IMR-90 (cell line): ENCODE measurements around the gene WIPI1. TPM values are rescaled to one million over a fixed set of nuclear protein-coding genes. Genes with fewer than 3 reads are reported as not detected.
A peak's percentile ranks its signal among the peaks of the same experiment; 100 is the strongest.

Experiments used
- ATAC-seq: fragments of 200-7000 bp; cut with Tn5 transposase; 2 replicates; pipeline ENCODE4 v1.9.1; 2020; ENCODE audit warnings: low read depth, mild to moderate bottlenecking, moderate library complexity
- BruUV-seq: library from RNA; stranded (reverse); fragments of 400-500 nt; replicated peaks from 2 replicates; lab custom pipeline; 2021; lab: Mats Ljungman, UMichigan
- CTCF ChIA-PET: fragments of 300-600 bp; formaldehyde crosslinking; extraction: SDS; loops from one replicate; lab custom pipeline; 2021; ENCODE audit warnings: antibody characterized with exemption; lab: Yijun Ruan, JAX
- POLR2A ChIA-PET: fragments of 300-600 bp; sonication (Branson Sonifier 250); formaldehyde crosslinking; loops from one replicate; lab custom pipeline; 2022; ENCODE audit warnings: antibody characterized with exemption; ENCODE audit not compliant: unreplicated experiment; lab: Charles Lee
- DNase-seq: peaks from one replicate; pipeline ENCODE4 v3.0.0; 2013
- H2AFZ ChIP-seq: replicated peaks from 2 replicates; pipeline ENCODE3; 2013; ENCODE audit warnings: low read length, mild to moderate bottlenecking; ENCODE audit not compliant: poor library complexity
- H2AK5ac ChIP-seq: 2 replicates; pipeline ENCODE4 v1.6.1; 2013; ENCODE audit warnings: low read depth, low read length, inconsistent platforms
- H2AK9ac ChIP-seq: replicated peaks from 2 replicates; pipeline ENCODE3; 2013; ENCODE audit warnings: mild to moderate bottlenecking, low read depth, low read length, moderate library complexity; ENCODE audit not compliant: poor library complexity
- H2BK120ac ChIP-seq: 2 replicates; pipeline ENCODE4 v1.6.1; 2013; ENCODE audit warnings: low read depth, low read length, inconsistent platforms
- H2BK15ac ChIP-seq: 3 replicates; pipeline ENCODE4 v1.6.1; 2013; ENCODE audit warnings: low read depth, low read length, inconsistent platforms
- H2BK20ac ChIP-seq: 2 replicates; pipeline ENCODE4 v1.6.1; 2013; ENCODE audit warnings: low read depth, mild to moderate bottlenecking, inconsistent platforms, low read length, moderate library complexity
- H2BK5ac ChIP-seq: 2 replicates; pipeline ENCODE4 v1.6.1; 2013; ENCODE audit warnings: mild to moderate bottlenecking, low read depth, low read length, inconsistent platforms; ENCODE audit not compliant: poor library complexity, severe bottlenecking
- H3K14ac ChIP-seq: replicated peaks from 2 replicates; pipeline ENCODE4 v1.6.1; 2013; ENCODE audit warnings: low read depth, low read length, inconsistent platforms
- H3K18ac ChIP-seq: 2 replicates; pipeline ENCODE4 v1.6.1; 2013; ENCODE audit warnings: low read depth, low read length, control low read depth
- H3K23ac ChIP-seq: 2 replicates; pipeline ENCODE4 v1.6.1; 2013; ENCODE audit warnings: low read depth, low read length, inconsistent platforms
- H3K27ac ChIP-seq: 2 replicates; pipeline ENCODE4 v1.5.1; 2013; ENCODE audit warnings: mild to moderate bottlenecking, control low read depth, low read length; ENCODE audit not compliant: insufficient read depth
- H3K27me3 ChIP-seq: 2 replicates; pipeline ENCODE4 v1.6.1; 2013; ENCODE audit warnings: low read length; ENCODE audit not compliant: control insufficient read depth, insufficient read depth
- H3K36me3 ChIP-seq: 2 replicates; pipeline ENCODE4 v1.6.1; 2013; ENCODE audit warnings: low read length, mixed read lengths; ENCODE audit not compliant: control insufficient read depth, insufficient read depth
- H3K4ac ChIP-seq: 2 replicates; pipeline ENCODE4 v1.6.1; 2013; ENCODE audit warnings: low read depth, low read length, inconsistent platforms
- H3K4me1 ChIP-seq: 2 replicates; pipeline ENCODE4 v1.6.1; 2013; ENCODE audit warnings: low read length, mixed read lengths; ENCODE audit not compliant: control insufficient read depth, insufficient read depth
- H3K4me2 ChIP-seq: 2 replicates; pipeline ENCODE4 v1.6.1; 2013; ENCODE audit warnings: low read depth, mild to moderate bottlenecking, control low read depth, low read length, moderate library complexity
- H3K4me3 ChIP-seq: 2 replicates; pipeline ENCODE4 v1.5.1; 2013; ENCODE audit warnings: low read depth, mild to moderate bottlenecking, control low read depth, low read length, moderate library complexity; ENCODE audit not compliant: insufficient read depth
- H3K56ac ChIP-seq: 2 replicates; pipeline ENCODE4 v1.6.1; 2013; ENCODE audit warnings: low read length, inconsistent platforms; ENCODE audit not compliant: insufficient read depth; ENCODE audit errors: extremely low read depth
- H3K79me1 ChIP-seq, 2 experiments: 2 replicates each; pipeline ENCODE4 v1.6.1; 2013; ENCODE audit warnings: low read length in 2 of 2, inconsistent platforms in 1 of 2, low read depth in 1 of 2
- H3K9ac ChIP-seq: 2 replicates; pipeline ENCODE4 v1.6.1; 2013; ENCODE audit warnings: low read depth, low read length, control low read depth
- H3K9me1 ChIP-seq: 2 replicates; pipeline ENCODE4 v1.6.1; 2013; ENCODE audit warnings: low read length, inconsistent platforms; ENCODE audit not compliant: insufficient read depth
- H3K9me3 ChIP-seq: 2 replicates; pipeline ENCODE4 v1.6.1; 2013; ENCODE audit warnings: low read length; ENCODE audit not compliant: control insufficient read depth, insufficient read depth
- H4K20me1 ChIP-seq: 2 replicates; pipeline ENCODE4 v1.6.1; 2013; ENCODE audit warnings: low read length, inconsistent platforms; ENCODE audit not compliant: insufficient read depth
- H4K5ac ChIP-seq: 2 replicates; pipeline ENCODE4 v1.6.1; 2013; ENCODE audit warnings: mild to moderate bottlenecking, low read depth, low read length, control low read depth
- H4K8ac ChIP-seq, 2 experiments: 2 replicates each; pipeline ENCODE4 v1.6.1; 2013; ENCODE audit warnings: low read depth in 2 of 2, low read length in 2 of 2, control low read depth in 1 of 2, inconsistent platforms in 1 of 2
- H4K91ac ChIP-seq: 2 replicates; pipeline ENCODE4 v1.6.1; 2013; ENCODE audit warnings: low read depth, low read length, inconsistent platforms; ENCODE audit not compliant: insufficient read depth
- CEBPB ChIP-seq: IDR thresholded peaks from 2 replicates; pipeline ENCODE4 v1.6.1; 2012; ENCODE audit warnings: low read depth, low read length, improper control_type of control experiment
- CHD1 ChIP-seq: IDR thresholded peaks from 2 replicates; pipeline ENCODE4 v1.6.1; 2012; ENCODE audit warnings: low read depth, low read length, improper control_type of control experiment
- ELK1 ChIP-seq: fragments of 150-350 bp; IDR thresholded peaks from 2 replicates; pipeline ENCODE4 v1.6.1; 2016; ENCODE audit warnings: low read depth, mild to moderate bottlenecking, low read length, moderate library complexity, borderline replicate concordance
- FOS ChIP-seq: fragments of 150-350 bp; IDR thresholded peaks from 2 replicates; pipeline ENCODE4 v1.6.1; 2016; ENCODE audit warnings: low read depth, low read length
- MAFK ChIP-seq: IDR thresholded peaks from 2 replicates; pipeline ENCODE4 v1.6.1; 2012; ENCODE audit warnings: low read depth, low read length, improper control_type of control experiment
- MAZ ChIP-seq: IDR thresholded peaks from 2 replicates; pipeline ENCODE4 v1.6.1; 2012; ENCODE audit warnings: low read depth, mild to moderate bottlenecking, low read length, improper control_type of control experiment, moderate library complexity, borderline replicate concordance
- MXI1 ChIP-seq: IDR thresholded peaks from 2 replicates; pipeline ENCODE4 v1.6.1; 2012; ENCODE audit warnings: low read depth, mild to moderate bottlenecking, low read length, moderate library complexity, borderline replicate concordance
- NFE2L2 ChIP-seq: fragments of 150-350 bp; IDR thresholded peaks from 2 replicates; pipeline ENCODE4 v1.6.1; 2016; ENCODE audit warnings: low read depth, mild to moderate bottlenecking, low read length
- RAD21 ChIP-seq: IDR thresholded peaks from 2 replicates; pipeline ENCODE4 v1.6.1; 2012; ENCODE audit warnings: low read length, improper control_type of control experiment
- RCOR1 ChIP-seq: IDR thresholded peaks from 2 replicates; pipeline ENCODE4 v1.6.1; 2012; ENCODE audit warnings: mild to moderate bottlenecking, low read length, improper control_type of control experiment; ENCODE audit not compliant: insufficient replicate concordance
- RFX5 ChIP-seq: IDR thresholded peaks from 2 replicates; pipeline ENCODE4 v1.8.0; 2012; ENCODE audit warnings: low read depth, mild to moderate bottlenecking, low read length, moderate library complexity
- SMC3 ChIP-seq: fragments of 150-350 bp; IDR thresholded peaks from 2 replicates; pipeline ENCODE4 v1.6.1; 2016; ENCODE audit warnings: low read depth, mild to moderate bottlenecking, antibody characterized with exemption, low read length, moderate library complexity
- whole genome bisulfite sequencing, 2 experiments: methylation state at CpG; one replicate each; pipeline versions ENCODE4 v1.1.5 to v1.1.7; 2013; ENCODE audit warnings: missing lambda C conversion rate in 2 of 2; ENCODE audit not compliant: insufficient read length in 1 of 2; ENCODE audit errors: extremely low coverage in 2 of 2; 5-methylcytosine and 5-hydroxymethylcytosine counted together
- dilution Hi-C: fragments of 300-500 bp; cut with HindIII; formaldehyde crosslinking; loops from one replicate; pipeline ENCODE4 v1.14.3; 2018; ENCODE audit warnings: low sequenced_read_pairs; ENCODE audit not compliant: unreplicated experiment
- in situ Hi-C: fragments of 300-500 bp; cut with MboI; formaldehyde crosslinking; loops from 3 replicates; pipeline ENCODE4 v1.14.3; 2019; ENCODE audit warnings: low sequenced_read_pairs, inconsistent platforms, mixed read lengths
- intact Hi-C: fragments of 100-400 bp; cut with micrococcal nuclease; formaldehyde crosslinking; loops from 2 replicates; pipeline ENCODE4 v1.10.0; 2022
- polyA plus RNA-seq, 3 experiments: library from polyadenylated mRNA; depleted of rRNA; stranded (reverse); fragments of >200 nt; gene quantifications; 2 replicates each; pipeline ENCODE4 v1.2.3, GENCODE V29; 2012; ENCODE audit warnings: low replicate concordance in 1 of 3
- total RNA-seq: library from RNA; depleted of rRNA; stranded (reverse); fragments of >200 nt; gene quantifications from 2 replicates; pipeline ENCODE4 v1.2.3, GENCODE V29; 2012
- TF ChIP-seq, protein P1 (sequence below): fragments of 150-350 bp; IDR thresholded peaks from 2 replicates; pipeline ENCODE4 v1.6.1; 2017; ENCODE audit warnings: mild to moderate bottlenecking, antibody characterized with exemption, low read length, low read depth

The WIPI1 gene
- total and polyA plus RNA-seq, 2 of the 4 experiments (the other 2 are of a cell fraction): 78.6 to 129 TPM

GRCh38 chr17:68379692-68380677 lies 77.3 kb downstream of the WIPI1 start (continued):
- TF ChIP-seq FOS (no peak), RAD21 (no peak), RCOR1 (no peak)

DNA sequence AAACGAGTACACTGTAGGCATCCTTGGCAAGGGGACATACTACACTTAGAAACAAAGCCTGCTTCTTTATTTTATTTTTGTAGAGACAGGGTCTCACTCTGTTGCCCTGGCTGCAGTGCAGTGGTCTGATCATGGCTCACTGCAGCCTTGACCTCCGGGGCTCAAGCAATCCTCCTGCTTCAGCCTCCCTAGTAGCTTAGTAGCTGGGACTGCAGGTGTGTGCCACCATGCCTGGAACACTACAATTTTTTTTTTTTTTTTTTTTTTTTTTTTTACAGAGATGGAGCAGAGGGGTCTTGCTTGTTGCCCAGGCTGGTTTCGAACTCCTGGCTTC lies 78.2 kb downstream of the WIPI1 start:
- Histone ChIP-seq H3K27me3 (no peaks in the 10 kb centered on the region), H2BK120ac (peak overlapping the region; percentile 64), H4K20me1 (no peaks in the 10 kb centered on the region), H4K5ac (peak overlapping the region; percentile 86), H2AK5ac (peak overlapping the region; percentile 87), H3K79me1 (no peaks in the 10 kb centered on the region), H3K18ac (peak overlapping the region; percentile 87), H3K9me3 (no peaks in the 10 kb centered on the region), H3K23ac (peak overlapping the region; percentile 17; the same call in 1 of the 2 replicates), H2AFZ (no peak overlapping the region), H3K4ac (peak overlapping the region; percentile 94), H3K4me1 (peaks cover 28% of the 10 kb centered on the region), H3K14ac (peak overlapping the region; percentile 60), H4K91ac (peak overlapping the region; percentile 61), H3K27ac (peak overlapping the region; percentile 91), H4K8ac (peak overlapping the region; percentile 83 to 90), H2BK5ac (peak overlapping the region; percentile 91), H3K9me1 (peaks cover 31% of the 10 kb centered on the region), H3K56ac (0 out of 2 replicates have a peak overlapping the region, but pooled peaks have one; percentile 1), H3K4me3 (no peak overlapping the region), H2BK20ac (peak overlapping the region; percentile 90), H3K9ac (0 out of 2 replicates have a peak overlapping the region, but pooled peaks have one; percentile 12), H3K36me3 (no peaks in the 10 kb centered on the region), H2AK9ac (no peak overlapping the region), H3K4me2 (peak overlapping the region; percentile 35; the same call in 1 of the 2 replicates), H2BK15ac (peak overlapping the region; percentile 95; the same call in 2 of the 3 replicates)
- WGBS, 2 experiments: no CpG with 5 or more reads among the region's 3 CpGs
- ChIA-PET POLR2A (no interaction called here), CTCF (interaction anchor here (1.2 kb wide), 1 partner anchor 20 kb away, joined by 3 read pairs; no protein-coding TSS in a partner anchor)
- dilution Hi-C loops: no loop called here
- ATAC-seq (no peak), DNase-seq (no peak)
- in situ Hi-C loops: no loop called here
- intact Hi-C loops: no loop called here
- TF ChIP-seq CHD1 (no peak), RCOR1 (no peak), RFX5 (no peak), RAD21 (no peak), ELK1 (no peak), SMC3 (no peak), MXI1 (no peak), CEBPB (no peak), NFE2L2 (no peak), MAZ (no peak), MAFK (no peak), FOS (no peak)
- TF ChIP-seq, protein P1, sequence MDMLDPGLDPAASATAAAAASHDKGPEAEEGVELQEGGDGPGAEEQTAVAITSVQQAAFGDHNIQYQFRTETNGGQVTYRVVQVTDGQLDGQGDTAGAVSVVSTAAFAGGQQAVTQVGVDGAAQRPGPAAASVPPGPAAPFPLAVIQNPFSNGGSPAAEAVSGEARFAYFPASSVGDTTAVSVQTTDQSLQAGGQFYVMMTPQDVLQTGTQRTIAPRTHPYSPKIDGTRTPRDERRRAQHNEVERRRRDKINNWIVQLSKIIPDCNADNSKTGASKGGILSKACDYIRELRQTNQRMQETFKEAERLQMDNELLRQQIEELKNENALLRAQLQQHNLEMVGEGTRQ: no peak
- BruUV-seq: no TSS peak
